Transverse colon (tissue), 3 donors: ENCODE results near the gene RTP5.

ENCODE experiments used
- EP300 ChIP-seq: sonication (generic); formaldehyde crosslinking; IDR thresholded peaks from one replicate; pipeline ENCODE4 v1.6.1; 2017; ENCODE audit warnings: antibody characterized with exemption, low read depth
- TF ChIP-seq, protein P1 (sequence below), 5 experiments: fragments of 200-600 bp in 3 of 5; fragments of 450-650 bp in 2 of 5; sonication (generic) in 3 of 5; IDR thresholded peaks; 1 replicate in 2 of 5; 2 replicates in 3 of 5; pipeline ENCODE4 v1.5.1; 2016 to 2017; ENCODE audit warnings: antibody characterized with exemption in 5 of 5, inconsistent platforms in 3 of 5, mild to moderate bottlenecking in 2 of 5, moderate library complexity in 1 of 5

DNA sequence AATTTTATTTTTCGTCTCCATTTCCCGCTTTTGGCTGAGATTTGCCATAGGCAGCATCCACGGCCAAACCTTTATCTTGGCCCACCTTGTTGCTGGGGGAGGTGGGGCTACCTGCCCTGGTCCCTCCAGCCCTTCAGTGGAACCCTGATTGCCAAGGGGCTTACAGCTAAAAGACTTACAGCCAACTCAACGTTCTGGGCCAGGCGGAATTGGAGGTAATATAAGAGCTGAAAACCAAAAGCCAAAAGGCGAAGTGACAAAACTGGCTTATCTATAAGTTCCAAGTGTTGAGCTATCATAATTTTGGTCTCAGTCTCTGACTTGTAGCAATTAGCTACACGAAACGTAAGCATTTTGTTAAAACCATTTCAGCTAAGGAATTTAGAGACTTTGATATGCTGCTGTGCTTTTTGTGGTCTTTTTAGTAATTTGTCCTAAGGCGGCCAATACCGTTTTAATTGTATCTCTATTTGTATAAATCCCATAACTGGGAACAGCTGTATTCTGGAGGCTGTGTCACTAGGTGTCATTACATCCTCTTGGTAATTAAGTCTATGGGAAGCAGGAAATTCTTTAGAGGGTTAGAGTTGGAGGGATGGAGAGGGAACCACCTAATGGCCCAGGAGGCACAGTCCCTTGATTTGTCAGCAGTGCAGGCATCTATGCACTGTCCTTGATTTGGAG is 34.9 kb upstream of the RTP5 start:
- TF ChIP-seq, protein P1, sequence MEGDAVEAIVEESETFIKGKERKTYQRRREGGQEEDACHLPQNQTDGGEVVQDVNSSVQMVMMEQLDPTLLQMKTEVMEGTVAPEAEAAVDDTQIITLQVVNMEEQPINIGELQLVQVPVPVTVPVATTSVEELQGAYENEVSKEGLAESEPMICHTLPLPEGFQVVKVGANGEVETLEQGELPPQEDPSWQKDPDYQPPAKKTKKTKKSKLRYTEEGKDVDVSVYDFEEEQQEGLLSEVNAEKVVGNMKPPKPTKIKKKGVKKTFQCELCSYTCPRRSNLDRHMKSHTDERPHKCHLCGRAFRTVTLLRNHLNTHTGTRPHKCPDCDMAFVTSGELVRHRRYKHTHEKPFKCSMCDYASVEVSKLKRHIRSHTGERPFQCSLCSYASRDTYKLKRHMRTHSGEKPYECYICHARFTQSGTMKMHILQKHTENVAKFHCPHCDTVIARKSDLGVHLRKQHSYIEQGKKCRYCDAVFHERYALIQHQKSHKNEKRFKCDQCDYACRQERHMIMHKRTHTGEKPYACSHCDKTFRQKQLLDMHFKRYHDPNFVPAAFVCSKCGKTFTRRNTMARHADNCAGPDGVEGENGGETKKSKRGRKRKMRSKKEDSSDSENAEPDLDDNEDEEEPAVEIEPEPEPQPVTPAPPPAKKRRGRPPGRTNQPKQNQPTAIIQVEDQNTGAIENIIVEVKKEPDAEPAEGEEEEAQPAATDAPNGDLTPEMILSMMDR (IDR thresholded peaks at IDR 0.05) = no peak
- no peak for TF ChIP-seq EP300
